Measurements from ENCODE around the gene SLC2A13. TPM values are rescaled to one million over a fixed set of nuclear protein-coding genes. Genes with fewer than 3 reads are reported as not detected.
A peak's percentile ranks its signal among the peaks of the same experiment; 100 is the strongest.

The SLC2A13 gene
- total RNA-seq, 1 experiment from 2014 or later, result 7.0 TPM

GRCh38 chr12:40107098-40107802 is 1.4 kb upstream of the SLC2A13 start:
- H4K8ac ChIP-seq (replicated peaks; ENCODE audit: insufficient read length, low read depth, low read length), result no peak overlapping the region
- no peak overlapping the region for H2BK12ac ChIP-seq (ENCODE audit: insufficient read length, low read depth, low read length)
- H3K36me3 Mint-ChIP-seq (ENCODE audit: insufficient read depth in 1 of 3, low read depth in 3 of 3), result peaks cover 0 to 1% (median 0%) of the 10 kb centered on the region in 3 experiments; a peak in 1 of 7 replicates
- H3K56ac ChIP-seq (ENCODE audit: insufficient read length, low read depth, low read length), result no peak overlapping the region
- H3K9me3 Mint-ChIP-seq, result no peaks in the 10 kb centered on the region; a peak in 2 of 5 replicates
- H2BK15ac ChIP-seq (ENCODE audit: low read depth, low read length), result no peak overlapping the region
- no peak overlapping the region for H2AK5ac ChIP-seq (ENCODE audit: insufficient read length, low read length)
- no peak overlapping the region for H2BK20ac ChIP-seq (ENCODE audit: low read depth, low read length, poor library complexity, severe bottlenecking)
- no CpG with 5 or more reads among the region's 19 CpGs for WGBS (ENCODE audit: extremely low coverage, insufficient read length, low lambda C conversion rate)
- no peak overlapping the region for H2AFZ ChIP-seq (ENCODE audit: low read length)
- H3K79me2 ChIP-seq (ENCODE audit: insufficient read depth, low read length), result no peaks in the 10 kb centered on the region; the same call in 1 of the 2 replicates
- H3K79me1 ChIP-seq (ENCODE audit: insufficient read depth, low read depth, low read length, poor library complexity, severe bottlenecking), result no peaks in the 10 kb centered on the region
- H2BK120ac ChIP-seq (ENCODE audit: low read depth, low read length, poor library complexity, severe bottlenecking), result no peak overlapping the region
- H4K5ac ChIP-seq (ENCODE audit: insufficient read length, low read depth, low read length), result no peak overlapping the region
- peak; percentile 93 for TF ChIP-seq CTCF (conservative IDR thresholded peaks at IDR 0.05)
- H3T11ph ChIP-seq (ENCODE audit: low read length), result no peak overlapping the region
- H3K14ac ChIP-seq (ENCODE audit: insufficient read depth, low read length), result no peak overlapping the region
- H3K23me2 ChIP-seq (ENCODE audit: insufficient read length, low read depth, low read length, poor library complexity, severe bottlenecking), result peaks cover 4% of the 10 kb centered on the region
- H3K23ac ChIP-seq (ENCODE audit: insufficient read length, low read depth, low read length), result no peak overlapping the region
- H3K9ac ChIP-seq (ENCODE audit: extremely low read depth, insufficient read length, low read length), result no peak overlapping the region
- peak; percentile 82 for DNase-seq
- H3K27me3 ChIP-seq (ENCODE audit: insufficient read depth, low read length), result no peaks in the 10 kb centered on the region; the same call in 1 of the 2 replicates
- peaks cover 26 to 28% of the 10 kb centered on the region in 2 experiments for H3K4me1 Mint-ChIP-seq
- no peak overlapping the region for H3K27ac Mint-ChIP-seq
- H4K20me1 ChIP-seq (ENCODE audit: control insufficient read depth, insufficient read depth, insufficient read length), result no peaks in the 10 kb centered on the region
- H3K4ac ChIP-seq (ENCODE audit: low read depth, low read length), result no peak overlapping the region
- H3K4me3 Mint-ChIP-seq, result peak overlapping the region in 1 of 2 experiments; percentile 64; a peak in 3 of 5 replicates
- no peak overlapping the region for H2BK5ac ChIP-seq (ENCODE audit: insufficient read length, low read length)
- peaks cover 7% of the 10 kb centered on the region for H3K27me3 Mint-ChIP-seq (ENCODE audit: low read depth)
- no peaks in the 10 kb centered on the region; the same call in 1 of the 2 replicates for H3K4me1 ChIP-seq (ENCODE audit: insufficient read depth, low read length)
- H4K91ac ChIP-seq (ENCODE audit: insufficient read length, low read depth, low read length), result no peak overlapping the region
- H3K18ac ChIP-seq (ENCODE audit: insufficient read length, low read depth, low read length), result no peak overlapping the region
- H3K27ac ChIP-seq (ENCODE audit: insufficient read length, low read depth, low read length), result no peak overlapping the region
- no peak overlapping the region for H3K4me2 ChIP-seq (ENCODE audit: insufficient read depth, insufficient read length, low read length)
- H3K9me3 ChIP-seq (ENCODE audit: control insufficient read depth, low read depth, low read length), result no peaks in the 10 kb centered on the region
